Measurements from ENCODE around the gene TMEM247.

DNA sequence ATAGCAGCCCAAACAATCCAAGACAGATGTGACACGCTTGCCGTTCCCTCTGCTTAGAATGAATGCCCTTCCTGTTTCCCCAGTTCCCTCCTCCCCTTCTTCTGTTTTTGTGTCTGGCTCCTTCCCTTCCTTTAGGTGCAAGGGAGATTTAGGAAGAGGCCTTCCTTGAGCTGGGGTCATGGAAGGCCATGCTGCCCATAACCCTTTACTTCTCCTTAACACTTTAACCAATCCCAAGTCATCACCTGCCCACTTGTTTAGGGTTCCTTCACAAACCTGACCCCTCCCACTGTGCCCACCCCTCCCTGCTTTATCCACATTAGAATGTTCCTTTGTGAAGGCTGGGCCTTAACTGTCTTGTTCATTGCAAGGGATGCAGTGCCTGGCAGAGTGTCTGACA, 24.9 kb downstream of the TMEM247 start:
- no peak for TF ChIP-seq EP300 (IDR thresholded peaks at IDR 0.05; ENCODE audit: low read depth)
- TF ChIP-seq, protein P1, sequence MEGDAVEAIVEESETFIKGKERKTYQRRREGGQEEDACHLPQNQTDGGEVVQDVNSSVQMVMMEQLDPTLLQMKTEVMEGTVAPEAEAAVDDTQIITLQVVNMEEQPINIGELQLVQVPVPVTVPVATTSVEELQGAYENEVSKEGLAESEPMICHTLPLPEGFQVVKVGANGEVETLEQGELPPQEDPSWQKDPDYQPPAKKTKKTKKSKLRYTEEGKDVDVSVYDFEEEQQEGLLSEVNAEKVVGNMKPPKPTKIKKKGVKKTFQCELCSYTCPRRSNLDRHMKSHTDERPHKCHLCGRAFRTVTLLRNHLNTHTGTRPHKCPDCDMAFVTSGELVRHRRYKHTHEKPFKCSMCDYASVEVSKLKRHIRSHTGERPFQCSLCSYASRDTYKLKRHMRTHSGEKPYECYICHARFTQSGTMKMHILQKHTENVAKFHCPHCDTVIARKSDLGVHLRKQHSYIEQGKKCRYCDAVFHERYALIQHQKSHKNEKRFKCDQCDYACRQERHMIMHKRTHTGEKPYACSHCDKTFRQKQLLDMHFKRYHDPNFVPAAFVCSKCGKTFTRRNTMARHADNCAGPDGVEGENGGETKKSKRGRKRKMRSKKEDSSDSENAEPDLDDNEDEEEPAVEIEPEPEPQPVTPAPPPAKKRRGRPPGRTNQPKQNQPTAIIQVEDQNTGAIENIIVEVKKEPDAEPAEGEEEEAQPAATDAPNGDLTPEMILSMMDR (IDR thresholded peaks at IDR 0.05), result no peak
- no peak for TF ChIP-seq POLR2A (IDR thresholded peaks at IDR 0.05)
